ENCODE measurements around the gene LCORL.
"Not testable (repeated sequence)": the region's sequence is repeated elsewhere in the genome, so short reads cannot be mapped to it uniquely, and the experiment has no call there.

LCORL gene

GRCh38 chr4:17933126-17933525 lies 88.4 kb downstream of the LCORL start:
- DNase-seq (ENCODE audit: low read depth, low spot score), result no peak

- no peak for DNase-seq (ENCODE audit: low read depth, low spot score)
These were observed 89.5 kb downstream of the LCORL start for GRCh38 chr4:17932041-17932440.

GRCh38 chr4:17930256-17930655 lies 91.3 kb downstream of the LCORL start:
- DNase-seq (ENCODE audit: low read depth, low spot score), result no peak

GRCh38 chr4:17924189-17924588 lies 97.4 kb downstream of the LCORL start:
- no peak for DNase-seq (ENCODE audit: low read depth, low spot score)

GRCh38 chr4:17921451-17921850 lies 100.1 kb downstream of the LCORL start:
- no peak for DNase-seq (ENCODE audit: low read depth, low spot score)

- no peak for DNase-seq (ENCODE audit: low read depth, low spot score)
These were observed 100.9 kb downstream of the LCORL start for GRCh38 chr4:17920681-17921080.

GRCh38 chr4:17915439-17915838 lies 106.1 kb downstream of the LCORL start:
- no peak for DNase-seq (ENCODE audit: low read depth, low spot score)

GRCh38 chr4:17912011-17912410 lies 109.5 kb downstream of the LCORL start:
- DNase-seq (ENCODE audit: low read depth, low spot score), result no peak

GRCh38 chr4:17911608-17912007 lies 109.9 kb downstream of the LCORL start:
- DNase-seq (ENCODE audit: low read depth, low spot score), result no peak

GRCh38 chr4:17898553-17899055 lies 123.0 kb downstream of the LCORL start:
- no peak for DNase-seq (ENCODE audit: low read depth, low spot score)

GRCh38 chr4:17895481-17895880 lies 126.1 kb downstream of the LCORL start:
- no peak for DNase-seq (ENCODE audit: low read depth, low spot score)

- DNase-seq (ENCODE audit: low read depth, low spot score), result no peak
These were observed 127.1 kb downstream of the LCORL start for GRCh38 chr4:17894421-17894820.

- no peak for DNase-seq (ENCODE audit: low read depth, low spot score)
These were observed 131.9 kb downstream of the LCORL start for GRCh38 chr4:17889692-17890091.

GRCh38 chr4:17884511-17884910 lies 137.0 kb downstream of the LCORL start:
- no peak for DNase-seq (ENCODE audit: low read depth, low spot score)

GRCh38 chr4:17884063-17884462 lies 137.5 kb downstream of the LCORL start:
- no peak for DNase-seq (ENCODE audit: low read depth, low spot score)

- DNase-seq (ENCODE audit: low read depth, low spot score), result no peak
These were observed 143.9 kb downstream of the LCORL start for GRCh38 chr4:17877661-17878060.

GRCh38 chr4:17876943-17877342 lies 144.6 kb downstream of the LCORL start:
- DNase-seq (ENCODE audit: low read depth, low spot score), result no peak

- DNase-seq (ENCODE audit: low read depth, low spot score), result no peak
These were observed 146.0 kb downstream of the LCORL start for GRCh38 chr4:17875402-17876070.

- no peak for DNase-seq (ENCODE audit: low read depth, low spot score)
These were observed 152.2 kb downstream of the LCORL start for GRCh38 chr4:17869327-17869726.

GRCh38 chr4:17867276-17867675 lies 154.3 kb downstream of the LCORL start:
- no peak for DNase-seq (ENCODE audit: low read depth, low spot score)

- DNase-seq (ENCODE audit: low read depth, low spot score), result no peak
These were observed 154.7 kb downstream of the LCORL start for GRCh38 chr4:17866810-17867209.

GRCh38 chr4:17865866-17866363 lies 155.6 kb downstream of the LCORL start:
- no peak for DNase-seq (ENCODE audit: low read depth, low spot score)

- not testable (repeated sequence) for DNase-seq (ENCODE audit: low read depth, low spot score)
These were observed 159.6 kb downstream of the LCORL start for GRCh38 chr4:17861906-17862305.

Data from iPS DF 19.7 (cell line).